ENCODE measurements around the gene TEX101. TPM values are rescaled to one million over a fixed set of nuclear protein-coding genes. Genes with fewer than 3 reads are reported as not detected.

TEX101 gene
- total RNA-seq, 1 experiment from 2014 or later: not detected

DNA sequence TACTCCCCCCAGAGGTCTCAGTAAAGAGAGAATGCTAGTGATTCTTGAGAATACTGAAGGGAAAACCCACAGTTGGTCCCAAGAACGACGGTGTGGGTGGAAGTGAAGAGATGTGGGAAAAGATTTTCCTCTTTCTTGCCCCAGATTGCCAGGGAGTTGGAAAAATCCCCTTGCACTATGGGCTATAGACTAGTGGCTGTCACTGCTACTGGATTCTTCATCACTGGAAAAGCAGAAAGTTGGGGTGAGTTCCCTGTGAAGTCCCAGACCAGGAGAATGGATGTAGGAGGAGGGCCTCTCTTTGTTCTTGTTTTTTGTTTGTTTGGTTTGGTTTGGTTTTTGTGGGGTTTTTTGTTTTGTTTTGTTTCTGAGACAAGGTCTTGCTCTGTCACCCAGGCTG lies 39.3 kb downstream of the TEX101 start:
- no peaks in the 10 kb centered on the region for H3K79me2 ChIP-seq (ENCODE audit: low read depth)
- no peak overlapping the region for H3K27ac ChIP-seq
- H3K4me2 ChIP-seq: no peak overlapping the region
- no peaks in the 10 kb centered on the region for H3K27me3 ChIP-seq (ENCODE audit: insufficient read depth, low read depth)
- peaks cover 29% of the 10 kb centered on the region for H3K4me1 ChIP-seq (replicated peaks; ENCODE audit: insufficient read depth)
- POLR2A ChIA-PET (ENCODE audit: unreplicated experiment): no interaction called here
- no peaks in the 10 kb centered on the region for H3K9me2 ChIP-seq (ENCODE audit: insufficient read depth)
- no peak overlapping the region for H3K4me3 ChIP-seq
- TF ChIP-seq EZH2 (IDR thresholded peaks at IDR 0.05; ENCODE audit: low read depth): no peak
- TF ChIP-seq, protein P1, sequence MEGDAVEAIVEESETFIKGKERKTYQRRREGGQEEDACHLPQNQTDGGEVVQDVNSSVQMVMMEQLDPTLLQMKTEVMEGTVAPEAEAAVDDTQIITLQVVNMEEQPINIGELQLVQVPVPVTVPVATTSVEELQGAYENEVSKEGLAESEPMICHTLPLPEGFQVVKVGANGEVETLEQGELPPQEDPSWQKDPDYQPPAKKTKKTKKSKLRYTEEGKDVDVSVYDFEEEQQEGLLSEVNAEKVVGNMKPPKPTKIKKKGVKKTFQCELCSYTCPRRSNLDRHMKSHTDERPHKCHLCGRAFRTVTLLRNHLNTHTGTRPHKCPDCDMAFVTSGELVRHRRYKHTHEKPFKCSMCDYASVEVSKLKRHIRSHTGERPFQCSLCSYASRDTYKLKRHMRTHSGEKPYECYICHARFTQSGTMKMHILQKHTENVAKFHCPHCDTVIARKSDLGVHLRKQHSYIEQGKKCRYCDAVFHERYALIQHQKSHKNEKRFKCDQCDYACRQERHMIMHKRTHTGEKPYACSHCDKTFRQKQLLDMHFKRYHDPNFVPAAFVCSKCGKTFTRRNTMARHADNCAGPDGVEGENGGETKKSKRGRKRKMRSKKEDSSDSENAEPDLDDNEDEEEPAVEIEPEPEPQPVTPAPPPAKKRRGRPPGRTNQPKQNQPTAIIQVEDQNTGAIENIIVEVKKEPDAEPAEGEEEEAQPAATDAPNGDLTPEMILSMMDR (conservative IDR thresholded peaks at IDR 0.05): no peak
- no peaks in the 10 kb centered on the region for H4K20me1 ChIP-seq (ENCODE audit: insufficient read depth)
- intact Hi-C loops (cut with micrococcal nuclease; ENCODE audit: unreplicated experiment): no loop called here
- H2AFZ ChIP-seq: no peak overlapping the region
- CTCF ChIA-PET: no interaction called here
- no peaks in the 10 kb centered on the region; the same call in 1 of the 2 replicates for H3K9me3 ChIP-seq (ENCODE audit: insufficient read depth, low read depth)
- no peak for DNase-seq
- H3F3A ChIP-seq (ENCODE audit: insufficient read depth, low read depth): peaks cover 31% of the 10 kb centered on the region
- H3K36me3 ChIP-seq (ENCODE audit: low read depth): no peaks in the 10 kb centered on the region
- no TSS peak for BruUV-seq (replicated peaks)

DNA sequence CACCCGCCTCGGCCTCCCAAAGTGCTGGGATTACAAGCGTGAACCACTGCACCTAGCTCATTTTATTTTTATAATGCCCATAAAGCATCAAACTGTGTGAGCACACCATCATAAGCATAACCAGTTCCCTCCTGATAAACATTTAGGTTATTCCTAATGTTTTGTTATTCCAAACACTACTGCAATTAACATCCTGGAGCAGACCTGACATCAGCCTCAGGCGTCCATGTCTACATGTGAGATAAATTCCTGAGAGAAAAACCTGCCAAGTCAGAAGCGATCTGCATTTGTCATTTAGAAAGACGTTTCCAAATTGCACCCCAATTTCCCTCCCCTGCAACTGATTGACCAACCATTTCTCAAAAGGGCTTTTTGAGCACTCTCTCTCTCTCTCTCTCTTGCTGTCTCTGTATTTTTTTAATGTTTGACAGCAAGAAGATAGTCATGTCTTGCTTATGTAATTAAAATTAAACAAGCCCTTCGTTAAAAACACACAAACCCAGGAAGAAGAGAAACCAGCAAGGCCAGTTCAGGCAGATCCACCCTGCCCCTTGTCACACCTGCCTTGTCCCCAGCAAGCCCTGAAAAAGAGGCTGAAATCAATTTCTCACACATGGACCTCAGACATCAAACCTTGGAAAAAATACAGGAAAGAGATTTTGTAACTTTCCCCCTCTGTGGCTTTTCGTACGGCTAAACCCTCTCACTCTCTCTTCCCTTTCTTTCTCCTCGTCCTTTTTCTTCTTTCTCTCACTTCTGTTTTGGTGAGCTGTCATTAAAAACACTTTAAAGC lies 40.8 kb downstream of the TEX101 start:
- Histone ChIP-seq H3K9me2 (ENCODE audit: insufficient read depth) (no peaks in the 10 kb centered on the region), H3K27ac (peak overlapping the region; percentile 65), H3K4me2 (peak overlapping the region; percentile 76), H3F3A (ENCODE audit: insufficient read depth, low read depth) (peaks cover 32% of the 10 kb centered on the region), H3K79me2 (ENCODE audit: low read depth) (no peaks in the 10 kb centered on the region), H3K36me3 (ENCODE audit: low read depth) (no peaks in the 10 kb centered on the region), H2AFZ (no peak overlapping the region), H4K20me1 (ENCODE audit: insufficient read depth) (no peaks in the 10 kb centered on the region), H3K4me1 (replicated peaks; ENCODE audit: insufficient read depth) (peaks cover 29% of the 10 kb centered on the region), H3K4me3 (peak overlapping the region; percentile 30; the same call in 1 of the 2 replicates), H3K9me3 (ENCODE audit: insufficient read depth, low read depth) (no peaks in the 10 kb centered on the region; the same call in 1 of the 2 replicates), H3K27me3 (ENCODE audit: insufficient read depth, low read depth) (no peaks in the 10 kb centered on the region)
- CTCF ChIA-PET: interaction anchor here (0.7 kb wide), 1 partner anchor 139 kb away, joined by 3 read pairs; no protein-coding TSS in a partner anchor
- DNase-seq: peak; percentile 34 to 77
- intact Hi-C loops (cut with micrococcal nuclease; ENCODE audit: unreplicated experiment): no loop called here
- no TSS peak for BruUV-seq (replicated peaks)
- TF ChIP-seq, protein P1 (conservative IDR thresholded peaks at IDR 0.05): no peak
- no peak for TF ChIP-seq EZH2 (IDR thresholded peaks at IDR 0.05; ENCODE audit: low read depth)
- POLR2A ChIA-PET (ENCODE audit: unreplicated experiment): interaction anchor here (0.6 kb wide), 1 partner anchor 322 kb away, joined by 19 read pairs; no protein-coding TSS in a partner anchor

- POLR2A ChIA-PET (ENCODE audit: unreplicated experiment): interaction anchor here (0.6 kb wide), 1 partner anchor 179 kb away, joined by 3 read pairs; no protein-coding TSS in a partner anchor
- no peak for TF ChIP-seq EZH2 (IDR thresholded peaks at IDR 0.05; ENCODE audit: low read depth)
- TF ChIP-seq, protein P1 (conservative IDR thresholded peaks at IDR 0.05): no peak
- Histone ChIP-seq H3K79me2 (ENCODE audit: low read depth) (peaks cover 2% of the 10 kb centered on the region), H3K27me3 (ENCODE audit: insufficient read depth, low read depth) (no peaks in the 10 kb centered on the region), H2AFZ (no peak overlapping the region), H3K9me3 (ENCODE audit: insufficient read depth, low read depth) (no peaks in the 10 kb centered on the region; the same call in 1 of the 2 replicates), H3K36me3 (ENCODE audit: low read depth) (peaks cover 8% of the 10 kb centered on the region; the same call in 1 of the 2 replicates), H3K4me2 (no peak overlapping the region), H3K4me3 (no peak overlapping the region), H3K9me2 (ENCODE audit: insufficient read depth) (no peaks in the 10 kb centered on the region), H3K27ac (no peak overlapping the region), H3F3A (ENCODE audit: insufficient read depth, low read depth) (peaks cover 44% of the 10 kb centered on the region), H4K20me1 (ENCODE audit: insufficient read depth) (0 out of 2 replicates have a peak, but pooled peaks cover 2% of the 10 kb centered on the region), H3K4me1 (replicated peaks; ENCODE audit: insufficient read depth) (peaks cover 30% of the 10 kb centered on the region)
- CTCF ChIA-PET: no interaction called here
- BruUV-seq (replicated peaks): no TSS peak
- DNase-seq: no peak
- intact Hi-C loops (cut with micrococcal nuclease; ENCODE audit: unreplicated experiment): no loop called here
These were observed 43.1 kb downstream of the TEX101 start for GRCh38 chr19:43457809-43458208.
